ENCODE data around the gene ALG6.

The ALG6 gene

DNA sequence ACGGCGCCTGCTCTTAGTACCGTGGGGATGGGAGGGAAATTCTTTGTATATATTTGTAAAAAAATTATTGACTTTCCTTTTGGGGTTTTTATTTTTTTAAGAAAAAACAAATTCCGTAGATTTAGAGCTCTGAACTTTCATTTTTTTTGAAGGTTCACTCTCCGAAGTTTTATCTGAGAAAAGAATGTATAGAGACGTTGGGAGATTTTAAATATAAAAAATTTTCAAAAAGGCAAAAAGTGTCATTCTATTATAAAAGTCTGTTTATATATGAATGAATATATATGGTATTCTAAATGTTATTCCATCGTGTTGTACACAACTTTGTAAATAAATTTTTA is 42.7 kb upstream of the ALG6 start:
- WGBS (ENCODE audit: insufficient coverage) = 6% methylated on average over 3 of the region's 7 CpGs
- Histone ChIP-seq H3K4me3 (ENCODE audit: control insufficient read depth in 1 of 7, extremely low read depth in 1 of 7, insufficient read depth in 4 of 7, low read depth in 2 of 7, low read length in 6 of 7) (no peak overlapping the region), H3K9me3 (ENCODE audit: control extremely low read depth in 1 of 5, control insufficient read depth in 4 of 5, insufficient read depth in 2 of 5, low read depth in 1 of 5, low read length in 4 of 5) (no peaks in the 10 kb centered on the region), H3K36me3 (ENCODE audit: control insufficient read depth in 4 of 4, insufficient read depth in 4 of 4, low read length in 3 of 4) (no peaks in the 10 kb centered on the region), H3K27ac (ENCODE audit: insufficient read depth in 1 of 2, low read depth in 1 of 2, low read length in 2 of 2, poor library complexity in 1 of 2, severe bottlenecking in 2 of 2) (no peak overlapping the region), H3K27me3 (replicated peaks in 2 of 5; ENCODE audit: control insufficient read depth in 4 of 5, insufficient read depth in 5 of 5, low read length in 4 of 5) (peaks cover 17 to 100% (median 56%) of the 10 kb centered on the region in 5 experiments), H3K4me1 (ENCODE audit: control extremely low read depth in 1 of 4, control insufficient read depth in 4 of 4, insufficient read depth in 4 of 4, low read length in 3 of 4) (peaks cover 3 to 45% (median 42%) of the 10 kb centered on the region in 4 experiments)
- no peak for DNase-seq
- ChIA-PET POLR2A (interaction anchor here (1.0 kb wide), 1 partner anchor 10 kb away, joined by 4 read pairs; no protein-coding TSS in a partner anchor), CTCF (interaction anchor here (0.7 to 5.2 kb wide), 2 partner anchors 8 to 9 kb away, joined by 3 to 38 read pairs; no protein-coding TSS in a partner anchor)

GRCh38 chr1:63325279-63325985 is 42.0 kb upstream of the ALG6 start:
- H3K9me3 ChIP-seq (ENCODE audit: control extremely low read depth in 1 of 5, control insufficient read depth in 4 of 5, insufficient read depth in 2 of 5, low read depth in 1 of 5, low read length in 4 of 5) = no peaks in the 10 kb centered on the region
- ChIA-PET POLR2A (no interaction called here), CTCF (interaction anchor here (0.8 to 5.2 kb wide), 3 partner anchors 10 to 362 kb away, joined by 3 to 38 read pairs (median 3); no protein-coding TSS in a partner anchor)
- no CpG with 5 or more reads among the region's 2 CpGs for WGBS (ENCODE audit: insufficient coverage)
- no peak overlapping the region for H3K27ac ChIP-seq (ENCODE audit: insufficient read depth in 1 of 2, low read depth in 1 of 2, low read length in 2 of 2, poor library complexity in 1 of 2, severe bottlenecking in 2 of 2)
- H3K4me3 ChIP-seq (ENCODE audit: control insufficient read depth in 1 of 7, extremely low read depth in 1 of 7, insufficient read depth in 4 of 7, low read depth in 2 of 7, low read length in 6 of 7) = no peak overlapping the region
- H3K27me3 ChIP-seq (replicated peaks in 2 of 5; ENCODE audit: control insufficient read depth in 4 of 5, insufficient read depth in 5 of 5, low read length in 4 of 5) = peaks cover 17 to 100% (median 53%) of the 10 kb centered on the region in 5 experiments
- H3K4me1 ChIP-seq (ENCODE audit: control extremely low read depth in 1 of 4, control insufficient read depth in 4 of 4, insufficient read depth in 4 of 4, low read length in 3 of 4) = peaks cover 3 to 47% (median 44%) of the 10 kb centered on the region in 4 experiments
- peak in 2 of 3 donors; percentile 23 to 27 for DNase-seq
- no peaks in the 10 kb centered on the region for H3K36me3 ChIP-seq (ENCODE audit: control insufficient read depth in 4 of 4, insufficient read depth in 4 of 4, low read length in 3 of 4)

DNA sequence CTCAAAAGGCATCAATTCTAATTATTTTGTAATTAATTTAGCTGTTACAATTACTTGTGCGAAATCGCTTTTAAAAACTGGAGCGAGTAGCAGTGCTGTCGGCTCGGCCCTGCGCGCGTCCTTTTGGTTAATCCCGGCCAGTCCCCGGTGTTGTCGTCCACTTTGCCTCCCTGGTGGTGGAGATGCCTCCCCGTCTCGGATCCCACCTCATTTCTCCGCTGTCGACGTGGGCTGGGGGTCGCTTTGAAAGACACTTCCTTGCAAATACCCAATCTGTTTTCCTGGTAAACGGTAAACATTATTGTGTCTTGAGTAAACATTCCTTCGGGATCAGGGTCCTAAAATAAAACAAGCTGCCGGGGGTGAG is 41.3 kb upstream of the ALG6 start:
- 14% methylated on average over 12 of the region's 20 CpGs for WGBS (ENCODE audit: insufficient coverage)
- no peak overlapping the region for H3K27ac ChIP-seq (ENCODE audit: insufficient read depth in 1 of 2, low read depth in 1 of 2, low read length in 2 of 2, poor library complexity in 1 of 2, severe bottlenecking in 2 of 2)
- ChIA-PET CTCF (interaction anchor here (0.8 to 5.2 kb wide), 5 partner anchors 10 to 362 kb away, joined by 3 to 38 read pairs (median 3); no protein-coding TSS in a partner anchor), POLR2A (no interaction called here)
- H3K4me3 ChIP-seq (ENCODE audit: control insufficient read depth in 1 of 7, extremely low read depth in 1 of 7, insufficient read depth in 4 of 7, low read depth in 2 of 7, low read length in 6 of 7) = no peak overlapping the region
- peaks cover 19 to 100% (median 54%) of the 10 kb centered on the region in 5 experiments for H3K27me3 ChIP-seq (replicated peaks in 2 of 5; ENCODE audit: control insufficient read depth in 4 of 5, insufficient read depth in 5 of 5, low read length in 4 of 5)
- DNase-seq = peak in 1 of 3 donors; percentile 19
- H3K9me3 ChIP-seq (ENCODE audit: control extremely low read depth in 1 of 5, control insufficient read depth in 4 of 5, insufficient read depth in 2 of 5, low read depth in 1 of 5, low read length in 4 of 5) = no peaks in the 10 kb centered on the region
- no peaks in the 10 kb centered on the region for H3K36me3 ChIP-seq (ENCODE audit: control insufficient read depth in 4 of 4, insufficient read depth in 4 of 4, low read length in 3 of 4)
- peaks cover 3 to 47% (median 44%) of the 10 kb centered on the region in 4 experiments for H3K4me1 ChIP-seq (ENCODE audit: control extremely low read depth in 1 of 4, control insufficient read depth in 4 of 4, insufficient read depth in 4 of 4, low read length in 3 of 4)

DNA sequence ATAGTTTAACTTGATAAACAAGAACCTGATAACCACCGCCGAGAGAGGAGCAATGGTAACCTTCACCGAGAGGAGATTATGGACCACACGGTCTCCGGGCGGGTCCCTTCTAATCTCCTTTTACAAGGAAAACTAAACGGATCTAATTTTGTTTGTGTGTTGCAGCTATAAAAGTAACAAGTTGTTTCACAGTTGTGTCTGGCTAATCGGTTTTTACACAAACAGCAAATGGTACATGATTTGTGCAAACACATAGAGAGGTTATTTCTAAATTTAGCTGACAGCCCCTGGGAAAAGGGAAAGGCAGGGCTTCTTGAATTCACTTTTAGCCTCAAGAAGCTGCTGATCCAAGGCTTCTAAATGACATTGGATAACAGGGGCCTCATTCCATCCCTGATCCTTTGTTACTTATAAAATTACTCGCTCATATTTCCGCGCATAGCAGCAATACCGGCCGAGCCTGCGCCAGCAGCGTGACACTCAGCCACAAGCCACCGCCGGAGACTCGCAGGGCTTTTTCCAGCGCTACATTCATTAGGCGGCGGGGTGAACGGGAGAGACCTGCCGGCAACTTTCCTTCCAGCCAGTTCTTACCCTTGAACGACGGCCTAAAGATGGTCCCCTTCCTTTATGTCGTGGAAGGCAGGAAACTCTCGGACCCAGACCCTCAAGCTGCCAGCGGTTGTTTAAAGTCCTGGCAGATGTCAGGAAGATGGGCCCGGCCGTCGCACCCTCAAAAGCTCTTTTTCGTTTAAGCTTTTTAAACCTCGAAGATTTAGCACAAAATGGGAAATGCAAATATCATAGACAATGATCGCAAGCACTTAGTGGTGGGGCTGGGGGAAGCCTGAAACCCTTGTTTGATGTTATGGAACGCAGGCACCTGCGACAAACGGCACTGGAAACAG is 40.7 kb upstream of the ALG6 start:
- DNase-seq = peak in 2 of 3 donors; percentile 52 to 55
- CTCF ChIA-PET = interaction anchor here (0.6 to 5.2 kb wide), 12 partner anchors 10 to 363 kb away, joined by 3 to 38 read pairs (median 4); no protein-coding TSS in a partner anchor

DNA sequence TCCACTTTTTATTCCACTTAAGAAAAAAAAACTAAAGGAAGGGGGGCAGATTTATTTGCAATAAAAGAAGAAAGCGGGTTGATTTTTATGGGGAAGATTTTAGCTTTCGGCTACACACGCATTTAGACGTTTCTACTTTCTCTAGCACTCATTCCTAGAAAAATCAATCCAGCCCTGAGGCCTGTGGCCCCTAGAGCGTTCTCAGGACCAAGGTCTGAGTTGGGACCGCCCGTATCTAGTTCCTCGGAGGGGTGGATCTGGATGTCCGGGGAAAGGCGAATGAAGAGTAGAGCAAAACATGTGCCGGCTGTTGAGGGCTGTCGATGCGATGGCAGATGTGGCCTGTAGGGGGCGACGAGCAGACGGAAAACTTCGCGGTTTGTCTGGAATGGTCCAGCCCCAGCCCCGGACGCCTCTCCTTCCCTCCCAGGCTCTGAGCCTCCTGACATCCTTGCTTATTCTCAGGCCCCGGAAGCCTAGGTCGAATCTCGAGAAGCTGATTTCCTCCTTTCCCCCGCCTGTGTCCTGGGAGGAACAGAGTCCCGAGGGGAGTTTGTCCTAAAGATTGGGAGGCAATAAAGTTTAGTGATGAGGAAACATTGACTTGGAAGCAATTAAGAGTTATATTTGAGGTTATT is 39.9 kb upstream of the ALG6 start:
- 3% methylated on average over 10 of the region's 25 CpGs for WGBS (ENCODE audit: insufficient coverage)
- peak; percentile 66 to 75 (median 71) for DNase-seq
- Histone ChIP-seq H3K9me3 (ENCODE audit: control extremely low read depth in 1 of 5, control insufficient read depth in 4 of 5, insufficient read depth in 2 of 5, low read depth in 1 of 5, low read length in 4 of 5) (no peaks in the 10 kb centered on the region), H3K27me3 (replicated peaks in 2 of 5; ENCODE audit: control insufficient read depth in 4 of 5, insufficient read depth in 5 of 5, low read length in 4 of 5) (peaks cover 30 to 99% (median 56%) of the 10 kb centered on the region in 5 experiments), H3K4me3 (ENCODE audit: control insufficient read depth in 1 of 7, extremely low read depth in 1 of 7, insufficient read depth in 4 of 7, low read depth in 2 of 7, low read length in 6 of 7) (no peak overlapping the region), H3K27ac (ENCODE audit: insufficient read depth in 1 of 2, low read depth in 1 of 2, low read length in 2 of 2, poor library complexity in 1 of 2, severe bottlenecking in 2 of 2) (no peak overlapping the region), H3K4me1 (ENCODE audit: control extremely low read depth in 1 of 4, control insufficient read depth in 4 of 4, insufficient read depth in 4 of 4, low read length in 3 of 4) (peaks cover 0 to 39% (median 36%) of the 10 kb centered on the region in 4 experiments), H3K36me3 (ENCODE audit: control insufficient read depth in 4 of 4, insufficient read depth in 4 of 4, low read length in 3 of 4) (no peaks in the 10 kb centered on the region)
- ChIA-PET POLR2A (no interaction called here), CTCF (interaction anchor here (0.6 to 5.2 kb wide), 10 partner anchors 9 to 210 kb away, joined by 3 to 38 read pairs (median 4); no protein-coding TSS in a partner anchor)

More for the DNA sequence above, 40.7 kb upstream of the ALG6 start:
- Histone ChIP-seq H3K27me3 (replicated peaks in 2 of 5; ENCODE audit: control insufficient read depth in 4 of 5, insufficient read depth in 5 of 5, low read length in 4 of 5) (peaks cover 23 to 99% (median 53%) of the 10 kb centered on the region in 5 experiments), H3K9me3 (ENCODE audit: control extremely low read depth in 1 of 5, control insufficient read depth in 4 of 5, insufficient read depth in 2 of 5, low read depth in 1 of 5, low read length in 4 of 5) (no peaks in the 10 kb centered on the region), H3K4me1 (ENCODE audit: control extremely low read depth in 1 of 4, control insufficient read depth in 4 of 4, insufficient read depth in 4 of 4, low read length in 3 of 4) (peaks cover 2 to 47% (median 42%) of the 10 kb centered on the region in 4 experiments), H3K36me3 (ENCODE audit: control insufficient read depth in 4 of 4, insufficient read depth in 4 of 4, low read length in 3 of 4) (no peaks in the 10 kb centered on the region), H3K27ac (ENCODE audit: insufficient read depth in 1 of 2, low read depth in 1 of 2, low read length in 2 of 2, poor library complexity in 1 of 2, severe bottlenecking in 2 of 2) (no peak overlapping the region), H3K4me3 (ENCODE audit: control insufficient read depth in 1 of 7, extremely low read depth in 1 of 7, insufficient read depth in 4 of 7, low read depth in 2 of 7, low read length in 6 of 7) (no peak overlapping the region)
- POLR2A ChIA-PET = no interaction called here
- 10% methylated on average over 31 of the region's 37 CpGs for WGBS (ENCODE audit: insufficient coverage)

DNA sequence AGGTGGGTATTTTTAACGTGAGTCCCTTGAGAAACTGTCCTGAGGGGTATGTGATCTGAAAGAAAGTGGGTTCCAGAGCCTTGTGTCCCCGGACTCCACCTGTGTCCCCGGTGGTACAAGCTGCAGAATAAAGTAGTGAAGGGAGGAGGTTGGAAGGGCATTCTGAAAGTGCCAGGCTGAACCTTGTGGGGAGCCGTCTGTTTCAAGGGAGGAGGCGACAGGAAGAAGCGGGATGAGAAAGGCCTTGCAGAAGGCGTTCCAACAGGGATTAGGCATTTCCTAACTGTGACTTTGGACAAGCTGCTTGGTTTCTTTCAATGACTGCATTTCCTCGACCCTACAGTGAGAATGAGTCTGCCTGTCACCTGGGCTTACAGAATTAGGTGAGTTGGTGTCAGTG is 39.3 kb upstream of the ALG6 start:
- H3K36me3 ChIP-seq (ENCODE audit: control insufficient read depth in 4 of 4, insufficient read depth in 4 of 4, low read length in 3 of 4) = no peaks in the 10 kb centered on the region
- no peak overlapping the region for H3K27ac ChIP-seq (ENCODE audit: insufficient read depth in 1 of 2, low read depth in 1 of 2, low read length in 2 of 2, poor library complexity in 1 of 2, severe bottlenecking in 2 of 2)
- peaks cover 35 to 99% (median 58%) of the 10 kb centered on the region in 5 experiments for H3K27me3 ChIP-seq (replicated peaks in 2 of 5; ENCODE audit: control insufficient read depth in 4 of 5, insufficient read depth in 5 of 5, low read length in 4 of 5)
- H3K9me3 ChIP-seq (ENCODE audit: control extremely low read depth in 1 of 5, control insufficient read depth in 4 of 5, insufficient read depth in 2 of 5, low read depth in 1 of 5, low read length in 4 of 5) = no peaks in the 10 kb centered on the region
- ChIA-PET POLR2A (no interaction called here), CTCF (interaction anchor here (0.8 to 5.2 kb wide), 7 partner anchors 12 to 210 kb away, joined by 3 to 38 read pairs (median 4); no protein-coding TSS in a partner anchor)
- H3K4me1 ChIP-seq (ENCODE audit: control extremely low read depth in 1 of 4, control insufficient read depth in 4 of 4, insufficient read depth in 4 of 4, low read length in 3 of 4) = peaks cover 0 to 33% (median 31%) of the 10 kb centered on the region in 4 experiments
- DNase-seq = no peak
- WGBS (ENCODE audit: insufficient coverage) = 41% methylated on average over 8 of the region's 8 CpGs
- no peak overlapping the region for H3K4me3 ChIP-seq (ENCODE audit: control insufficient read depth in 1 of 7, extremely low read depth in 1 of 7, insufficient read depth in 4 of 7, low read depth in 2 of 7, low read length in 6 of 7)

Data from common myeloid progenitor, CD34-positive (primary cell).